ENCODE measurements around the gene RENBP.

DNA sequence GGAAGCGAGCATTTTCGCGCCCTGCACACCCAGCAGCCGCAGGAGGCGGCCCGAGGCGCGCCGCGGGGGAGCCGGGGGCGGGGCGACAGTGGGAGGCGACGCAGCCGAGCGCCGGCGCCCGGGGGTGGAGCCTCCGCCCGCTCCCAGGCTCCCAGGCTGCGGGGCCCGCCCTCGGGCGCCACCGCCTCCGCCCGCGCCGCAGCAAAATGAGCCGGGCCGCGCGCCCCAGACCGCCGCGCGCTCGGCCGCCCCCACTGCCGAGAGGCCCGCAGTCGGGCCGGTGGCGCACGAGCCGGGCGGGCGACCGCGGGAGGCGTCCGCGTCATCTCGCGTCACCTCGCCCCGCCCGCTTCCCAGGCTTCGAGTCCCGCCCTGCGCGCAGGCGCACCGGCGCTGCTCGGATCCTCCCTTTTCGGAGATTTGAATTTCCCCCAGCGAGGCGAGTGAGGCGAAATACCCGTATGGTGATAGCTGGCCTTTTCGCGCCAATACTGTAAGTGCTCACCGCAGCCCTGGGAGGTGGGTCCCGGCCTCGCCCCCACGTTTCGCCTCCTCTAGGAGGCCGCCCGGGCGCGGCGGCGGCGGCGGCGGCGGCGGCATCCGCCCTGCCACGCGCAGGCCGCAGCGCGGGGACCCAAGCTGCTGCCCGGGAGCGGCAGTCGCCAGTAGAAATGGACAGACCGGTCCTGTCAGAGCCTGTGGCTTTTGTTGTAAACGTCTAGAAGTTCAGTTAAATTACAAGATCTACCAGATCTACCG, 28.1 kb upstream of the RENBP start, which contains the start of gene TMEM187:
- TF ChIP-seq POLR2AphosphoS5 (IDR thresholded peaks at IDR 0.05; ENCODE audit: borderline replicate concordance, low read depth, low read length), result no peak; the same call in 1 of the 2 replicates
- TF ChIP-seq EZH2 (IDR thresholded peaks at IDR 0.05), result no peak
- no peak for TF ChIP-seq FOXP2 (optimal IDR thresholded peaks at IDR 0.05; ENCODE audit: control extremely low read depth, extremely low read length, insufficient read depth)
